HepG2 (cell line): Measurements from ENCODE around the gene TMTC2. TPM values are rescaled to one million over a fixed set of nuclear protein-coding genes. Genes with fewer than 3 reads are reported as not detected.
A peak's percentile ranks its signal among the peaks of the same experiment; 100 is the strongest.

Experiments
- AGO2 ChIP-seq: fragments of 200-400 bp; formaldehyde crosslinking; optimal IDR thresholded peaks from 2 replicates; pipeline ENCODE3; 2017; ENCODE audit warnings: mild to moderate bottlenecking, low read depth, low read length, moderate library complexity
- ESRRA ChIP-seq: sonication (generic); formaldehyde crosslinking; IDR thresholded peaks from 2 replicates; pipeline ENCODE4 v1.5.1; 2020; ENCODE audit warnings: mild to moderate bottlenecking, low read depth, missing genetic modification reagents
- FOSL2 ChIP-seq: sonication (generic); formaldehyde crosslinking; IDR thresholded peaks from 2 replicates; pipeline ENCODE4 v1.4.0; 2020; ENCODE audit warnings: missing genetic modification reagents
- KMT2B ChIP-seq: IDR thresholded peaks from 2 replicates; pipeline ENCODE4 v1.6.1; 2016; ENCODE audit warnings: missing genetic modification reagents, missing compliant biosample characterization
- MED8 ChIP-seq: sonication (generic); formaldehyde crosslinking; IDR thresholded peaks from 2 replicates; pipeline ENCODE4 v1.8.1; 2023; ENCODE audit warnings: mild to moderate bottlenecking, missing genetic modification reagents; ENCODE audit not compliant: insufficient replicate concordance
- NCOA1 ChIP-seq: sonication (generic); formaldehyde crosslinking; IDR thresholded peaks from 2 replicates; pipeline ENCODE4 v1.9.0; 2021; ENCODE audit warnings: missing genetic modification reagents
- NR2F1 ChIP-seq, 2 experiments: fragments of 450-650 bp in 1 of 2; formaldehyde crosslinking in 1 of 2; IDR thresholded peaks; 2 replicates each; pipeline versions ENCODE4 v1.5.0 to v1.6.1; 2016 to 2020; ENCODE audit warnings: mild to moderate bottlenecking in 1 of 2, missing compliant biosample characterization in 1 of 2, missing genetic modification reagents in 1 of 2, moderate library complexity in 1 of 2
- SALL2 ChIP-seq: sonication (generic); formaldehyde crosslinking; IDR thresholded peaks from 2 replicates; pipeline ENCODE4 v1.8.1; 2023; ENCODE audit warnings: mild to moderate bottlenecking, missing genetic modification reagents, inconsistent platforms
- YEATS2 ChIP-seq: sonication (generic); formaldehyde crosslinking; IDR thresholded peaks from 2 replicates; pipeline ENCODE4 v1.4.0; 2020; ENCODE audit warnings: missing genetic modification reagents, borderline replicate concordance
- ZNF615 ChIP-seq: sonication (generic); formaldehyde crosslinking; IDR thresholded peaks from 2 replicates; pipeline ENCODE4 v1.5.0; 2020; ENCODE audit warnings: mild to moderate bottlenecking, missing genetic modification reagents, borderline replicate concordance
- polyA plus RNA-seq, 8 experiments: library from polyadenylated mRNA; depleted of rRNA in 3 of 8; stranded (reverse) in 7 of 8; unstranded in 1 of 8; fragments of >200 nt; fragmentation: Illumina TruSeq in 4 of 8; extraction: Trizol in 4 of 8; gene quantifications; 2 replicates each; pipeline versions ENCODE4 v1.2.1 to v1.2.3, GENCODE V29; 2011 to 2016; ENCODE audit warnings: low read depth in 4 of 8, missing spikeins in 1 of 8, mixed read lengths in 1 of 8; ENCODE audit not compliant: insufficient read depth in 1 of 8
- total RNA-seq, 5 experiments: library from RNA; depleted of rRNA; stranded (reverse); fragments of >200 nt; fragmentation: Illumina TruSeq; extraction: Trizol; gene quantifications; 2 replicates each; pipeline ENCODE4 v1.2.3, GENCODE V29; 2016; ENCODE audit warnings: low read depth in 1 of 5
- TF ChIP-seq, protein P1 (sequence below): IDR thresholded peaks from 2 replicates; pipeline ENCODE4 v1.4.0; 2020; ENCODE audit warnings: mild to moderate bottlenecking, missing genetic modification reagents
- TF ChIP-seq, protein P2 (sequence below): sonication (generic); formaldehyde crosslinking; IDR thresholded peaks from 2 replicates; pipeline ENCODE4 v1.4.0; 2020; ENCODE audit warnings: missing genetic modification reagents, mild to moderate bottlenecking, borderline replicate concordance
- TF ChIP-seq, protein P3 (sequence below): sonication (generic); formaldehyde crosslinking; IDR thresholded peaks from 2 replicates; pipeline ENCODE4 v1.5.0; 2020; ENCODE audit warnings: mild to moderate bottlenecking, missing genetic modification reagents, borderline replicate concordance
- TF ChIP-seq, protein P4 (sequence below): sonication (generic); formaldehyde crosslinking; IDR thresholded peaks from 2 replicates; pipeline ENCODE4 v1.4.0; 2020; ENCODE audit warnings: missing genetic modification reagents

Gene TMTC2
- total and polyA plus RNA-seq, 2 of the 13 experiments (the other 11 are each of a cell fraction or from before 2014, with no cell fraction given) = 0.55 to 0.63 TPM

DNA sequence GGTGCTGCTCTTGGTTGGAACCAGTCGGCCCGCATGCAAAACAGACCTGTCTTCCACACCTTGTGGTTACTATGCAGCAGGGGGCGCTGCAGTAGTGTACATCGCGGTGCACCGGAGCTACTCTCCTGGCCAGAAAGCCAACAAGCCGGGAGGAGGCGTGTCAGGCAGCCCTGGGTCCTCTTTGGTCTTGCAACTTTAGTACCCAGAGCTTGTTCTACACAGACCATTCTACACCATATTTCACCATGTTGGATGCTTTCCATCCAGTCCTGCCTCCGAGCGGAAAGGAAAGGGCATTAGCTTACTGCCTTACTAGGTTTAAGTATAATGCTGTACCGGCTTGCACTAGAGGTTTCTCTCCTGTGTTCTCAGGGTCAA is 927 bp upstream of the TMTC2 start (continued):
- TF ChIP-seq, protein P1, sequence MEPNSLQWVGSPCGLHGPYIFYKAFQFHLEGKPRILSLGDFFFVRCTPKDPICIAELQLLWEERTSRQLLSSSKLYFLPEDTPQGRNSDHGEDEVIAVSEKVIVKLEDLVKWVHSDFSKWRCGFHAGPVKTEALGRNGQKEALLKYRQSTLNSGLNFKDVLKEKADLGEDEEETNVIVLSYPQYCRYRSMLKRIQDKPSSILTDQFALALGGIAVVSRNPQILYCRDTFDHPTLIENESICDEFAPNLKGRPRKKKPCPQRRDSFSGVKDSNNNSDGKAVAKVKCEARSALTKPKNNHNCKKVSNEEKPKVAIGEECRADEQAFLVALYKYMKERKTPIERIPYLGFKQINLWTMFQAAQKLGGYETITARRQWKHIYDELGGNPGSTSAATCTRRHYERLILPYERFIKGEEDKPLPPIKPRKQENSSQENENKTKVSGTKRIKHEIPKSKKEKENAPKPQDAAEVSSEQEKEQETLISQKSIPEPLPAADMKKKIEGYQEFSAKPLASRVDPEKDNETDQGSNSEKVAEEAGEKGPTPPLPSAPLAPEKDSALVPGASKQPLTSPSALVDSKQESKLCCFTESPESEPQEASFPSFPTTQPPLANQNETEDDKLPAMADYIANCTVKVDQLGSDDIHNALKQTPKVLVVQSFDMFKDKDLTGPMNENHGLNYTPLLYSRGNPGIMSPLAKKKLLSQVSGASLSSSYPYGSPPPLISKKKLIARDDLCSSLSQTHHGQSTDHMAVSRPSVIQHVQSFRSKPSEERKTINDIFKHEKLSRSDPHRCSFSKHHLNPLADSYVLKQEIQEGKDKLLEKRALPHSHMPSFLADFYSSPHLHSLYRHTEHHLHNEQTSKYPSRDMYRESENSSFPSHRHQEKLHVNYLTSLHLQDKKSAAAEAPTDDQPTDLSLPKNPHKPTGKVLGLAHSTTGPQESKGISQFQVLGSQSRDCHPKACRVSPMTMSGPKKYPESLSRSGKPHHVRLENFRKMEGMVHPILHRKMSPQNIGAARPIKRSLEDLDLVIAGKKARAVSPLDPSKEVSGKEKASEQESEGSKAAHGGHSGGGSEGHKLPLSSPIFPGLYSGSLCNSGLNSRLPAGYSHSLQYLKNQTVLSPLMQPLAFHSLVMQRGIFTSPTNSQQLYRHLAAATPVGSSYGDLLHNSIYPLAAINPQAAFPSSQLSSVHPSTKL (CRISPR knock-in tag) = peak; percentile 48
- TF ChIP-seq NCOA1 (CRISPR knock-in tag) = no peak
- TF ChIP-seq, protein P2, sequence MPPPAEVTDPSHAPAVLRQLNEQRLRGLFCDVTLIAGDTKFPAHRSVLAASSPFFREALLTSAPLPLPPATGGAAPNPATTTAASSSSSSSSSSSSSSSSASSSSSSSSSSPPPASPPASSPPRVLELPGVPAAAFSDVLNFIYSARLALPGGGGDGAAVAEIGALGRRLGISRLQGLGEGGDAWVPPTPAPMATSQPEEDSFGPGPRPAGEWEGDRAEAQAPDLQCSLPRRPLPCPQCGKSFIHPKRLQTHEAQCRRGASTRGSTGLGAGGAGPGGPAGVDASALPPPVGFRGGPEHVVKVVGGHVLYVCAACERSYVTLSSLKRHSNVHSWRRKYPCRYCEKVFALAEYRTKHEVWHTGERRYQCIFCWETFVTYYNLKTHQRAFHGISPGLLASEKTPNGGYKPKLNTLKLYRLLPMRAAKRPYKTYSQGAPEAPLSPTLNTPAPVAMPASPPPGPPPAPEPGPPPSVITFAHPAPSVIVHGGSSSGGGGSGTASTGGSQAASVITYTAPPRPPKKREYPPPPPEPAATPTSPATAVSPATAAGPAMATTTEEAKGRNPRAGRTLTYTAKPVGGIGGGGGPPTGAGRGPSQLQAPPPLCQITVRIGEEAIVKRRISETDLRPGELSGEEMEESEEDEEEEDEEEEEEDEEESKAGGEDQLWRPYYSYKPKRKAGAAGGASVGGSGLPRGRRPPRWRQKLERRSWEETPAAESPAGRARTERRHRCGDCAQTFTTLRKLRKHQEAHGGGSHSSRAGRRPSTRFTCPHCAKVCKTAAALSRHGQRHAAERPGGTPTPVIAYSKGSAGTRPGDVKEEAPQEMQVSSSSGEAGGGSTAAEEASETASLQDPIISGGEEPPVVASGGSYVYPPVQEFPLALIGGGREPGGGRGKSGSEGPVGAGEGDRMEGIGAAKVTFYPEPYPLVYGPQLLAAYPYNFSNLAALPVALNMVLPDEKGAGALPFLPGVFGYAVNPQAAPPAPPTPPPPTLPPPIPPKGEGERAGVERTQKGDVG (CRISPR knock-in tag) = no peak
- TF ChIP-seq, protein P3, sequence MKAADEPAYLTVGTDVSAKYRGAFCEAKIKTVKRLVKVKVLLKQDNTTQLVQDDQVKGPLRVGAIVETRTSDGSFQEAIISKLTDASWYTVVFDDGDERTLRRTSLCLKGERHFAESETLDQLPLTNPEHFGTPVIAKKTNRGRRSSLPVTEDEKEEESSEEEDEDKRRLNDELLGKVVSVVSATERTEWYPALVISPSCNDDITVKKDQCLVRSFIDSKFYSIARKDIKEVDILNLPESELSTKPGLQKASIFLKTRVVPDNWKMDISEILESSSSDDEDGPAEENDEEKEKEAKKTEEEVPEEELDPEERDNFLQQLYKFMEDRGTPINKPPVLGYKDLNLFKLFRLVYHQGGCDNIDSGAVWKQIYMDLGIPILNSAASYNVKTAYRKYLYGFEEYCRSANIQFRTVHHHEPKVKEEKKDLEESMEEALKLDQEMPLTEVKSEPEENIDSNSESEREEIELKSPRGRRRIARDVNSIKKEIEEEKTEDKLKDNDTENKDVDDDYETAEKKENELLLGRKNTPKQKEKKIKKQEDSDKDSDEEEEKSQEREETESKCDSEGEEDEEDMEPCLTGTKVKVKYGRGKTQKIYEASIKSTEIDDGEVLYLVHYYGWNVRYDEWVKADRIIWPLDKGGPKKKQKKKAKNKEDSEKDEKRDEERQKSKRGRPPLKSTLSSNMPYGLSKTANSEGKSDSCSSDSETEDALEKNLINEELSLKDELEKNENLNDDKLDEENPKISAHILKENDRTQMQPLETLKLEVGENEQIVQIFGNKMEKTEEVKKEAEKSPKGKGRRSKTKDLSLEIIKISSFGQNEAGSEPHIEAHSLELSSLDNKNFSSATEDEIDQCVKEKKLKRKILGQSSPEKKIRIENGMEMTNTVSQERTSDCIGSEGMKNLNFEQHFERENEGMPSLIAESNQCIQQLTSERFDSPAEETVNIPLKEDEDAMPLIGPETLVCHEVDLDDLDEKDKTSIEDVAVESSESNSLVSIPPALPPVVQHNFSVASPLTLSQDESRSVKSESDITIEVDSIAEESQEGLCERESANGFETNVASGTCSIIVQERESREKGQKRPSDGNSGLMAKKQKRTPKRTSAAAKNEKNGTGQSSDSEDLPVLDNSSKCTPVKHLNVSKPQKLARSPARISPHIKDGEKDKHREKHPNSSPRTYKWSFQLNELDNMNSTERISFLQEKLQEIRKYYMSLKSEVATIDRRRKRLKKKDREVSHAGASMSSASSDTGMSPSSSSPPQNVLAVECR (CRISPR knock-in tag) = peak; percentile 24; the same call in 1 of the 2 replicates
- TF ChIP-seq ESRRA = no peak; the same call in 1 of the 2 replicates
- no peak for TF ChIP-seq AGO2
- no peak for TF ChIP-seq YEATS2
- TF ChIP-seq, protein P4, sequence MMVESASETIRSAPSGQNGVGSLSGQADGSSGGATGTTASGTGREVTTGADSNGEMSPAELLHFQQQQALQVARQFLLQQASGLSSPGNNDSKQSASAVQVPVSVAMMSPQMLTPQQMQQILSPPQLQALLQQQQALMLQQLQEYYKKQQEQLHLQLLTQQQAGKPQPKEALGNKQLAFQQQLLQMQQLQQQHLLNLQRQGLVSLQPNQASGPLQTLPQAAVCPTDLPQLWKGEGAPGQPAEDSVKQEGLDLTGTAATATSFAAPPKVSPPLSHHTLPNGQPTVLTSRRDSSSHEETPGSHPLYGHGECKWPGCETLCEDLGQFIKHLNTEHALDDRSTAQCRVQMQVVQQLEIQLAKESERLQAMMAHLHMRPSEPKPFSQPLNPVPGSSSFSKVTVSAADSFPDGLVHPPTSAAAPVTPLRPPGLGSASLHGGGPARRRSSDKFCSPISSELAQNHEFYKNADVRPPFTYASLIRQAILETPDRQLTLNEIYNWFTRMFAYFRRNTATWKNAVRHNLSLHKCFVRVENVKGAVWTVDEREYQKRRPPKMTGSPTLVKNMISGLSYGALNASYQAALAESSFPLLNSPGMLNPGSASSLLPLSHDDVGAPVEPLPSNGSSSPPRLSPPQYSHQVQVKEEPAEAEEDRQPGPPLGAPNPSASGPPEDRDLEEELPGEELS (CRISPR knock-in tag) = peak; percentile 31; the same call in 1 of the 2 replicates
- TF ChIP-seq NR2F1 (CRISPR knock-in tag; IDR thresholded peaks at IDR 0.05) = no peak
- TF ChIP-seq FOSL2 = peak; percentile 38
- TF ChIP-seq KMT2B (CRISPR knock-in tag) = 0 out of 2 replicates have a peak, but pooled peaks have one; percentile 57
- no peak for TF ChIP-seq ZNF615 (CRISPR knock-in tag)
- no peak for TF ChIP-seq MED8 (CRISPR knock-in tag)
- 0 out of 2 replicates have a peak, but pooled peaks have one; percentile 24 for TF ChIP-seq SALL2 (CRISPR knock-in tag)
